HG03039 (cell line): Measurements from ENCODE around the gene CA10.

Experiments used
- ATAC-seq: cut with Tn5 transposase; IDR thresholded peaks from one replicate; pipeline ENCODE4 v1.9.1; 2021; ENCODE audit warnings: mild to moderate bottlenecking, moderate library complexity; ENCODE audit not compliant: unreplicated experiment

CA10 gene

DNA sequence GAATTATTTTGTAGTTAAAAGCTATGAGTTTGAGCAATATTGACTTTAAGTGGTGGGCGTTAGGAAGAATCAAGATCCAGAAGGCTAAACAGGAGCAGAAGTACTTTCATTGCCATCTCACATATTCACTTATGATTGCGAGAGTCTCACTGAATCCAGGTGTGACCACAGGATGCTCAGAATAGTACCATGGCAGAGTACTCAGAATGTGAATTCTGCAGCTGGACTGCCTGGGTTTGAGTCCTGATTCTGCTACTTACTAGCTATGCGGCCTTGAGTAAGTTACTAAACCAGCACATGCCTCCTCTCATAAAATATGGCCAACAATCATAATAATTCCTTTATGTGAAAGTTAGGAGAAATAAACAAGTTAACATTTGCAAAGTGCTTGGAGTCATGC lies 109.5 kb downstream of the CA10 start:
- no peak for ATAC-seq

DNA sequence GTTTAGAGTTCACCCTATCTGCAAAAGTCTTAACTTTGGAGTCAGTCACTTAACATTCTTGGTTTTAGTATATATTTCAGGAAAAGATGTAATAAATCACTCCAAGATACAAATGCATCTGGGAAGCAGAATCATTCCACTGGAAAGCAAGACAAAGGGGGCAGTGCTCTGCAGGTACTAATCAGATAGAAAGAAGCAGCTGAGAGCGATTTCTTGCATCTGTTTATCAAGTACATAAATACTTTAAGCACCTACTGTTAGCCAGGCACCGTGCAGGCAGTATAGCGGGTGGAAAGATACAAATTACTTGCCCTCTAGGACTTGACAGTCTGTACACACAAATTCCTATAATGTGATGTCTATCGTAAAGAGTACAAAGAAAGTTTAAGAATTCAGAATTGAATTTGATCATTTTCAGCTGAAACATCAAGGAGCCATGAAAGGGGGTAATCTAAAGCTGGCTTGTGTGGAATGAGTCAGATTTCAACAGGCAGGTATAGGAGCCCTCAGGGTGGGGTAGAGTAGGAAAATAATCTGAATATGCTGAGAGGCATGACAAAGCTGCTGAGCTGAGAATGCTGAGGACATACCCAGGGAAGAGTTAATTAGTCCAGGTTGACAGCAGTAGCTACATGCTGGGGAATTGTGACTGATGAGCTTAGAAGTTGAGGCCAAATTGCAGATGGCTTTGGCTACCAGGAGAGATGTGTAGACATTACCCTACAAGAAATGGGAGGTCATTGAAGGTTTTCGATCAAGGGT lies 110.2 kb downstream of the CA10 start:
- no peak for ATAC-seq

DNA sequence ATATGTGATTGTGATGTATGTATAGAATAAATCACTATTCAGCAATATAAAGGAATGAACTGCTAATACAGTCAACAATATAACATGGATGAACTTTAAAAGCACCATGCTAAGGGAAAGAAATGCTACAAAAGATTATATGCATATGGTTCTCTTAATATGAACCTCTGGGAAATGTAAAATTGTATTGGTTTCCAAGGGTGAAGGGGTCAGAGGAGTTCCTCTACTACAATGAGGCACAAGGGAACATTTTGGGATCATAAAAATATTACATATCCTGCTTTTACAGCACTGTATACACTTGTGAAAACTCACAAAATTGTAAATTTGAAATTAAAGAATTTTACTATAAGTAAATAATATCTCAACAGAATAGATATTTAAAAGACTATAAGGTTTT lies 111.4 kb downstream of the CA10 start:
- ATAC-seq: no peak

DNA sequence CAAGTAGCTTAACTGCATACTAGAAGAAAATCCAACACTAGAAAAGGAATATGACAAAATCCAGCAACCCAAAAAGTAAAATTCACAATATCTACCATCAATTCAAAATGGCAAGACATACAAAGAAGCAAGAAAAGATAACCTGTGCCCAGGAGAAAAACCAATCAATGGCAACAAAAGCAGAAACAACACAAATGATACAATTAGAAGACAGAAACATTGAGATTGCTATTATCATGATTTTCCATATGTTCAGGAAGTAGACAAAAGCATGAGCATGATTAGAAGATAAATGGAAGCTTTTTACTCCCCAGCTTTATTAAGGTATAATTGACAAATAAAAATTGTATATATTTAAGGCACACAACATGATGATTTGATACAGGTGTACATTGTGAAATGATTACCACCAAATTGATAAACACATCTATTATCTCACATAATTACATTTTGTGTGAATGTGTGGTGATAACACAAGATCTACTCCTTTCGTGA lies 117.3 kb downstream of the CA10 start:
- no peak for ATAC-seq

DNA sequence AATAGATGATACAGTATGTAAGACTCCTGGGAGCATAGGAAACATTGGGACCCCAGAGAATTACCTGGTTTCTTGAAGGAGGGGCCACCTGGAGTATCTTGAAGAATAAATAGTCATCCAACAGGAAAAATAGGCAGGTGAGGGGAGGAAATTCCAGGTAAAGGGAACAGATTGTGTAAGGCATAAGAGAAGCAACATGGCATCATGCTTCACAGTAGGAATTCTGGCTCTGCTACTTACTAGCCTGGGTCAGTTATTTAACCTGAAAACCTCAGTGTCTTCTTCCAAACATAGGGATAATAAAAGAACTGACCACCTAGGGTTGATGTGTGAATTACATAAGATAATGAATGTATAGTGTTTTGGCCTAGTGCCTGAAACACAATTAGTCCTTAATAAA lies 122.1 kb downstream of the CA10 start:
- ATAC-seq: no peak

DNA sequence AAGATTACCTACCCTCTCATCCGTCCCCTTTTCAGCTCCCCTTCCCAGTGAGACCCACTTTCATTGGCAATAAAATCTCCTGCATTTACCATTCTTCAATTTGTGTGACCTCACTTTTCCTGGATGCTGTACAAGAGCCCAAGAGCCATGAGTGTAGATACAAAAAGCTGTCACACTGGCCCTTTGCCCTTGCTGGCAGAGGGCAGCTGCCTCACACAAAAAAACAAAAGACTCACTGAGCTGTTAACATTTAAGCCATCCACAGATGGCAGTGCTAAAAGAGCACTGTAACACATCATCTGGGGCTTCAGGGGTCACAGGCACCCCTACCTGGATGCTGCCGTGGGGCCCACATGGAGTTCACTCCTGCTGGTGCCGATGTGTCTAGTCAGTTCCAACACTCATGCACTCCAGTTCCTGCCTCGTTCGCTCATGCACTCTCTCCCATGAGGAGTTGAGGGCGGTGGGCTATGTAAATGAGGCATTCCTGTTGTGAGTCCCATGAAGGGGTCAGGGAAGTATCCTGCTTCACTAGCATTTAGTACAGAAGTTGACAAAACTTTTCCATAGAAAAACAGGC lies 123.1 kb downstream of the CA10 start:
- ATAC-seq: no peak

DNA sequence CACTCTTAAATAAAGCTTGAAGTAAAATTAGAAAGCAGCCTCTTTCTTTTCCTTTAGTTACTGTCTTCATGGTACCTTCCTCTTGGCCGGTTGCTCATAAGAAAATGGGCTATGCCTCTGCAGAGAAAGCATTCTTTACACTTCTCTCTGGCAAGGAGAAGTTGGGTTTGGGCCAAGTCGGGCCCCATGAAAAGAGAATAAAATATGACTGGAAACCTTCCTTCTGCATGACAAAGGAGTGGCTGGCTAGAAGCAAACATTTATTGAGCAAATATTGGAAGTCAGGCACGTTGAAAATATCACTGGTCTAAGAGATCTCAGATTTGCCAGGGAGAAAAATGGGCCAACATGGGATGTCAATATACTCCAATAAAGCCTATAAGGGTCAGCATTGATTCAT lies 126.1 kb downstream of the CA10 start:
- ATAC-seq: no peak

DNA sequence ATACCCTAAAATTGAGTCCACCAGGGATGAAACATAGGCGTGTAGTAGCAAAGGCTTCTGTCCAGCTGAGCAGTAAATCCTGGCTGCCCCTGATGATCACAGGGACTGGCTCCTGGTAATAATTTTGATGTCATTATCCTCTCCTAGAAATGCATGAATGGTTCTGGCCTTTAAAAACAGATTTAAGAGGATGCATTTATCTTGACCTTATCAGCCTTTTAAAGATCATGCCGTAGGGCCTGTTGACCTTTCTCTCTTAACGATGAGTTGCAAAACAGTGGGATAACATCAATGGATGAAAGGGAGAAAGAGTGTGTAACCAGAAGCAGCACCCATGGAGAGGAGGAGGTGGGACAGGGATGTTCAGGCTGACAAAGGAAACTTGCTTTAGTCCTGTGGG lies 128.5 kb downstream of the CA10 start:
- no peak for ATAC-seq

DNA sequence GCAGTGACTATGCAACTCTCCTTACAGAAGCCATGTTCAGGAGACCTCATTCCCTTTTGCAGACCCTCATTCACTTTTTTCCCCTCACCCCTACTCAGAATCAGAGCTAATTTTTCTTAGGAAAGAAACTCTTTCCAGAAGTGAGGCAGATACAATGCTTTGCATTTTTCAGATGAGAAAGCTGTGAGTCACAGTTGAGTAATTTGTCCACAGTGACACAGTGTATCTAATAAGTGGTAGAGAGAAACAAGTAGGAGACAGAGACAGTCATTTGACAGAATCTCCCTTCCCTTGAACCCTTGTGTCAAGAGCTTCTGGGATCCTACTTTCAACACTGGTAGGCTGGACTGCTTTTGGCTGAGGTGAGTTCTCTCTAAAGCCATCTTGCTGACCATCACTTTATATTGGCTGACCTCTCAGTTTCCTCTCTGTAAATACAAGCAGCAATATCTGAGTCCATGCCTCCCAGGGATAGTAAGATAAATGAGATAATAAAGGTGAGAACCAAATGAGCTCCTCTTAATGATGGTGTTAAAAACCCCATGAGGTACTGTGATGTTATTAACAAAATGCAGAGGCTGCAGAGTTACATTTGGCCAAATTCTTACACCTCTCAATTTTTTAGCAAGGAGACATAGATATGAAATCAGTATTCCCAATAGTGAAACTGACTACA lies 130.8 kb downstream of the CA10 start:
- no peak for ATAC-seq

DNA sequence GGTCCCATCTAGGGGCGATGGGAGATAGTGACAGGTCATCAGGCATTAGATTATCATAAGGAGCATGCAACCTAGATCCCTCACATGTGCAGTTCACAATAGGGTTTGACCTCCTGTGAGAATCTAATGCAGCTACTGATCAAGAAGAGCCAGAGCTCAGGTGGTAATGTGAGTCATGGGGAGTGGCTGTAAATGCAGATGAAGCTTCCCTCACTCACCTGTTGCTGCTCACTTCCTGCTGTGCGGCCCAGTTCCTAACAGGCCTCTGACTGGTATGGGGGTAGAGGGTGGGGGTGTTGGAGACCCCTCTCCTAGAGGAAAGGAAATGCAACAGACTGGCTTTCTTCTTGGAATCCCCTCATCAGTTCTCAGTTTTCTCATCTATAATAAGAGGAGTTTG lies 131.4 kb downstream of the CA10 start:
- no peak for ATAC-seq

DNA sequence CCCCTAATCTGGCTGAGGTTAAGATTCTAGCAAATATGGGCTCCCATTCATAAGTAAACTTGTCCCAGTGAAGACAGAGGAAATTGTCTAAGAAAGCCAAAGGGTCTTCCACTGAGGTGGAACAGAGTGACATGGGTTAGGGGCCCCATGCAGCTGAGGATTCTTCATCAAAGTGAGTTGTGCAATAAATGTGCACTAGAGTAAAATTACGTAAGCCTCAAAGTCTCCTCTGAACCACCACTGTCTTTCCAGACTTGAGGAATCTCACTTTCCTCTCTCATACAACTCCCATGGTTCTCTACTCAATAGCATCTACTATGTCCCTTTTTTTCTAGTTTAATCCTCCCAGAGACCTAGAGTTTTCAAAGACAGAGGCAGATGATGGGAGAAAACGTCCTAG lies 132.4 kb downstream of the CA10 start:
- no peak for ATAC-seq

DNA sequence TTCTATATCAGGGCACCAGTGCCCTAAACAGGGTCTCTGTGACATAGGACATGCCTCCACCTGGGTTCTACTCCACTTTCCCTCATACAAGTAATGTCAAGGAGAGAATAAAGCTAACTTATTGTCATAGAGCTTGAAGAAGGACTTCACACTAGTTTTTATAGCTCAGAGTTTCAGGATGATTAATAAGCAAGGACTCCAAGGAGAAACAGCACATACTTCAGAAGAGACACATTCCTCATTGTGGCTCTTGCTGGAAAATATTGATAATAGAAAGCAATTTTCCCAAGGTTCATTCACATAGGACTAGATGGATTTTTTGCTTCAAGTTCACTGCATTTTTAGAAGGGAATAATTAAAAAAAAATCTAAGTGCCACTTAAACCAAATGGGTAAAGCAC lies 133.3 kb downstream of the CA10 start:
- no peak for ATAC-seq

DNA sequence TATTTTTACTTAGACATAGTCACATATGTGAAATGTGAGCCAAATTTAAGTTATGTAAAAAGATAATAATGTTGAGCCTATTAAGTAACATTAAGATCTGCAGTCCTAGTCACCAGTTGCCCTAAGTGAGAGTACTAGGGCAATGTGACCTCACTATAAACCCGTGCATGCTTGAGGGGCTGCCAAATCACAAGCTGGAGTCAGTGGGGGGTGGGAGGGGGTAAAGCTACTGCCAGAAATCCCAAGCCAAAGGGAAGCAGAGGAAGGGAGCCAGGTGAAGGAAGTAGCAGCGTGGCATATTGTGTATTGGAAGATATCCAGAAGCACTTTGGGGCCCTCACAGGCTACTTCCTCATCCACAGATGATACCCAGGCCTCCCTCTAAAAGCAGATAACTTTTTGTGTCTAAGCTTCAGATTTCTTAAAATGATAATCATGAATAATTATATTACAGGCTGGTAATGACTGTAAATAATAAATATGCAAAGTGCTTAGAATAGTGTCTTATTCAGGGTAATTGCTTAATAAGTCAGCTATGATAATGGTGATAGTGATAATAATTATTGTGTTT lies 134.1 kb downstream of the CA10 start:
- no peak for ATAC-seq

DNA sequence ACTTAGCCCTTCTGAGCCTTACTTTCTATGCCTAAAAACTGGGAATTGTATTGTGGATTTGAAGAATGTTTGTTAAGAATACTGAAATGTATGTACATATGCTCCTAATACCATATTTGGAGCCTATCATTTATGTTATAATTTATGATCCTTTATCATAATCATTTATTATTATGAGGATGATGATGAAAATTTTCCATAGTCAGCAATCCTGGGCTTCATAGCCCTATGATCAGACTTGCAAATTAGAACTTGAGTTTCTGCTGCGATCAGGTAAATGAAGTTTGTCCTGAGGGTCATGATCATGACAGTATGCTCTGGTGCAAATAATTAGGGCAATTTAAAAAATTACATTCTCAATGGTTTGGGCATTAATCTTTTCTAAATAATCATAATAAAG lies 147.4 kb downstream of the CA10 start:
- no peak for ATAC-seq

DNA sequence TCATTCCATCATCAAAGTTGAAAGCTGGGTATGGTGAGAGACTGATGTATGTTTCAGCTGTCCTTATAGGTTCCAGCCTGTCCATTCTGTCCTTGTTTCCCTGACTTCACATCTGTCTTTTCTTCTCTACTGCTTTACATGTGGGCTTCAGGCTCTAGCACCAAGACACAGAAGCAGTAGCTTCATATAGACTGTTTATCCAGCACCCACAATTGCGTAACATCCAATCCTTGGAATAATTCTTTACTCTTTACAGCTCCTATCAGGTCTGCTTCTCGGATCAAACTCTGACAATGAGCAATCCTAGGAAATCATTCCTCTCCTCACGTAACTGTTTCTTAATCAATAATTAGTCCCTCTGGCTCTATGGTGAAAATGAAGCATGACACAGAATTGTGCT lies 158.9 kb downstream of the CA10 start:
- no peak for ATAC-seq

DNA sequence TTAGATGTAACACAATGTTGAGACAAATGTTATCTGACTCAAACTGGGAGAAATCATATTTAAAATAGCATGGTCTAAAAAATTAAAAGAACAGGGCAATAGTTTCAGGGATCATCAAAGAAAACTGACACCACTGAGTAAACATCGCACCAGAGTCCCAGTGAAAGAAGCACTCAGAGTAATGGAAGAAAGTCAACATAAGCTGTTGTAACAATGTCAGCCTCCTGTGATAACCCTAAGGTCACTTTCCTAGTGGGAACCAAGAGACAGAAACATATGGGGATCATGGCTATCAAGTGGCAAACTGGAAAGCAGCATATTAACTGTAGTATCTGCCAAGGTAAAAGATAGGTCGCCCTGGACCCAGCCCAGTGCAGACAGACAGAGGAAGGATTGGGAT lies 160.8 kb downstream of the CA10 start:
- no peak for ATAC-seq

DNA sequence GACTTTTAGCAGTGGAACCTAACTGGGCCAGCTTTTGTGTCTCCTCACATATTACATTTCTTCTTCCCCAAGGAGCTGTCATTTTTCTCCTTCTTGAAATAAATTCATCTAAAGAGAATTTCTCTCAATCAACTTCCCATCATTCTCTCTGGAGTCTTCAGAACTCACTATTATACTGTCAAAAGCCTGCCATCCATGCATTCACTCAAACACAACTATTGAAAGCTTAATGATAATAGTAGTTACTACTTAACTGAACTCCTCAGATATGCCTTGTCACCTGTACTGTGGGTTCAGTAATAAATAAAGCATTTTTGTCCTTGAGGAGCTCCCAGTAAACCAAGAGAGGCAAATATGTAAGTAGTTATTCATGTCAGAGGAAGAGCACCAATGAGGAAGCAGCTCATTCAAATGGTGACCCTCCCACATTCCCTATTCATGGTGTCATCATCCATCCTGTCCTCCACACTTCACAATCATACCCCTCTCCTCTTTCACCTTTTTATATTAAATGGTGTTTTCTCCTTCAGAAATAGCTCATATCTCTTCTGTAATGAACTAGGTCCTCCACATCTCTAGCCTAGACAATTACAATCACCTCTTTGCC lies 162.6 kb downstream of the CA10 start:
- ATAC-seq: no peak

DNA sequence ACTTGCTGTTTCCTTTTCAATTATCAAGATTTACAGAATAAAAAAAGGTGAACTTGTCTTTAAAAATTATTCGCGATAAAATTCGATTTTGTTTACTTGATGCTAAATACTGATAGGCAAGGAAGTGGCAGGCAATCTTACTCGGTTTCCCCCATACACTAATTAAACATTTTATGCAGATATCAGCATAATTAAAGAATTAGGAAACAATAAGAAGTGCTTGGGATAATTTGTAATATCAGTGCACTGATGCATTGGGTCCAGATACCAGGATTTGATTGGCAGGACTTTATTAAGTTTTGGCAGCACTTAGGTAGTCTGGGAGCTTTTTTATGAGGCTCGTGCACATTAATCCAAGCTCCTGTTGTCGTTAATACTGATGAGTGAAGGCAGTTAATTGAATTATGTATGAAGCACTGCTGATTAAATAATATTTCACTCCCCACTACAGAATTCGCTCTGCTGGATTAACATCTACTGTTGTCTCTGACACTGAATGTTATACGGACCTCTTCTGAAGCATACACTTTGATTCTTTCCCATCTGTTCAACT lies 165.6 kb downstream of the CA10 start:
- ATAC-seq: no peak

DNA sequence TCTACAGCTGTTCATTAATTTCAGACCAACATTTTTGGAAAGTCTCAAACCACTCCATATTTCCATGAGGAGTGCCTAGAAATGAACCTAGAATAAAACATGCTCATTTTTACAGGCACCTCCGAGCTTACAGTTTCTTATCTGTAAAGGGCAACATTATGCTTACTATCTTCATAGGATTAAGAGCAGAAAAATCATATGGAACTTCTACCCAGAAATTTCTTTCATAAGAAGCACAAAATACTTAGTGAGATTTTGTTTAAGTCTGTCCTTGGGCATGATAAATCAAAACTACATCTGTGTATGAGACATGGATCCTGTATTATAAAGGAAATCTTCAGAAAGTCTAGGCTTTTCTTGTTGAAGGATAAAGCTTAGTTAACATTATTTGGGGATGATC lies 187.4 kb downstream of the CA10 start:
- ATAC-seq: no peak

DNA sequence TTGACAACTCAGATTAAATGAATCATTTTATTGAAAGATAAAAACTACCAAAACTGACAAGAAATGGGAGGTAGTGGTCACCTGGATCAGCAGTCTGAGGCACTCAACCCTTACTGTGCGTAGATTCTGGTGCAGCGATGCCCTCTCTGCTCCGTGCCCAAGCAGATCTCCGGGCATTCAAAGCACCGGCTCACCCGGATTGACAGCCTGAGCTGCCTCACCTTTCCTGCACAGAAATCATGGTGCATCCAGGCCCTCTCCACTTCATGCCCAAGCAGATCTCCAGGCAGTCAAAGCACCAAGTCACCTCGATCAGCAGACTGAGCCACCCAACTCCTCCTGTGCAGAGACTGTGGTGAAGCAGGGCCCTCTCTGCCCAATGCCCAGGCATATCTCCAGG lies 196.8 kb downstream of the CA10 start:
- ATAC-seq: no peak

DNA sequence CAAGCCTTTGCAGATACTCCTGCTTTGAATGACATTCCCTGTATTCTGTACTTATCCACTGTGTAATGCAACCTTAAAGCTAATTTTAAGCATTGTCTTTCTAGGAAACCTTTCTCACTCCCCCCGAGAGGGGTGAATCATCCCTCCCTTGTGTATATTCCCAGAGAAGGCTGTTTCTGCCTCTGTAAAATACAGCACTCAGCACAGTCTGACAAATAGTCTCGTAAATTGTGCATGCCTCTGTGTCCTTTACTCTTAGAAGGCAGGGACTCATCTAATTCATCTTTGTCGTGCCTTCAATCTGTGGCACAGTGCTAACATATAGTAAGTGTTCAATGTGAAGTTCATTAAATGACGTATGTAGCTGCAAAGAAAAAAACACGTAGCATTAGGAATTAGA lies 200.7 kb downstream of the CA10 start:
- ATAC-seq: no peak
